ENCODE data around the gene XYLT2.
A peak's percentile ranks its signal among the peaks of the same experiment; 100 is the strongest.

The XYLT2 gene

DNA sequence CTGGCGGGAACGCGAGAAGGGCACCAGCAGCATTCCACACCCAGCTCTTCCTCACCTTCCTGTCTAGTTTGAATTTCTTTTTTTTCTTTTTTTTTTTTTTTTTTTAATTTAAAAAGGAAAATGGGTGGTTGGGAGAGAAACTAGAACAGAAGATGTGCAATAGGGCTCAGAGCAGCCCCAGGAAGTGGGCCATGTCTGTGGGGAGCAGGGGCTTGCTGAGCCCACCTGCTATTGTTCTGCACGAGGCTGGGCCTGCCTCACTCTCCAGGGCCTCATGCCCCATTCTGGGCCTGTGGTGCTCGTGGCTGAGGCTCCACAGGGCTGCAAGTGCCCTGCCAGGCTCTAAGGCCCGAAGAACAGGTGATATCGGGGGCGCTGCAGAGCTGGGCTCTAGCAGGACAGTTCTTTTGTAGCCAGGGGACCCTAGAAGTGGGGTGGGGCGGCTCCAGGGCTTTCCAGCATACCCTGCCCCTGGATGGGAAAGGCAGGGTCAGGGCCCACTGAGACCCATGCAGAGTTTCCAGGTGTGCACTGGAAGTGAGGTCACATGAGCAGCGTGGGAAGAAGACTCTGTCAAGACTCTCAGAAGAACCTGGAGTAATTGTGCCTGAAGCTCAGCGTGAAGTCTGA lies 14.7 kb downstream of the XYLT2 start:
- Mint-ChIP-seq H3K27ac (peak overlapping the region; percentile 59), H3K27me3 (no peaks in the 10 kb centered on the region), H3K36me3 (ENCODE audit: low read depth) (peaks cover 67% of the 10 kb centered on the region), H3K4me3 (no peak overlapping the region), H3K9me3 (no peaks in the 10 kb centered on the region), H3K4me1 (ENCODE audit: low read depth) (peaks cover 13% of the 10 kb centered on the region)
- DNase-seq: peak; percentile 28

DNA sequence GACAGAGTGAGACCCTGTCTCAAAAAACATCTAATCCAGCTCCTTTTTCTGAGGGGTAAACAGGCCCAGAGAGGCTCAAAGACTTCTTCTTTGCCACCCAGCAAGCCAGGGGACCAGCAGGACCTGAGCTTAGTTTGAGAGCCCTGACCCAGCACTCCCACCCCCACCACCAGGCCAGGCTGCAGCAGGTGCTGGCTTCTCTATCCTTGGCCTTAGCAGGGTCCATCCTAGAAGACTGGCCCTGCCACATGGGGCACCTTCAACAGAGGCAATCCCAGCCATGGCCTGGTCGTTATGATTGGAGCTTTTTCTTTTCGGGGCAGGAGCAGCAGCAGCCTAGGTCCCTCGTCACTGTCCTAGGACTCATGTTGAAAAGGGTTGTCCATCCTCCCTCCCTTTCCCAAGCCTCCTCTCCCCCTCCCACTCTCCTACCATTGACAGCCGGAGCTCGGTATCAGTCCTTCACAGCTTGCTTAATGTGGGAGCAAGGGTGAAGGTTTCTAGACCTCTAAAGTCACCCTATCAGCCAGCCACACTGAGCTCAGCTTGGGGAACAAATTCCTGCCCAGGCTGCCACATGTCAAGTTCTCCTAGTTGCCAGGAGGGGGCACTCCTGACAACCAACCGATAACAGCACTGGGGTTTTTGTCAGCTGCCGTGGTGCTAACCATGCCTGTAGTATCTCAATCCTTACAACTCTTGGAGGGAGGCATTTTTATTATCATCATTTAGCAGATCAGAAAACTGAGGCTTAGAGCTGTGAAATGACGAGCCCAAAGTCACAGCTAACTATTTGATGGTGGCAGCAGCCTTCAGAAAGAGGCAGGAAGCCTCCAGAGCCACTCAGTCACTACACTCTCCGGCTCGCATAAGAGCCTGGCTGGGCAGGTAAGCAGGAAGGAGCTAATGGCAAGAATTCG lies 15.9 kb downstream of the XYLT2 start:
- H3K9me3 Mint-ChIP-seq: no peaks in the 10 kb centered on the region
- H3K27me3 Mint-ChIP-seq: no peaks in the 10 kb centered on the region
- DNase-seq: peak; percentile 63
- peak overlapping the region; percentile 77 for H3K27ac Mint-ChIP-seq
- peaks cover 67% of the 10 kb centered on the region for H3K36me3 Mint-ChIP-seq (ENCODE audit: low read depth)
- H3K4me3 Mint-ChIP-seq: peak overlapping the region; percentile 16
- H3K4me1 Mint-ChIP-seq (ENCODE audit: low read depth): peaks cover 13% of the 10 kb centered on the region

DNA sequence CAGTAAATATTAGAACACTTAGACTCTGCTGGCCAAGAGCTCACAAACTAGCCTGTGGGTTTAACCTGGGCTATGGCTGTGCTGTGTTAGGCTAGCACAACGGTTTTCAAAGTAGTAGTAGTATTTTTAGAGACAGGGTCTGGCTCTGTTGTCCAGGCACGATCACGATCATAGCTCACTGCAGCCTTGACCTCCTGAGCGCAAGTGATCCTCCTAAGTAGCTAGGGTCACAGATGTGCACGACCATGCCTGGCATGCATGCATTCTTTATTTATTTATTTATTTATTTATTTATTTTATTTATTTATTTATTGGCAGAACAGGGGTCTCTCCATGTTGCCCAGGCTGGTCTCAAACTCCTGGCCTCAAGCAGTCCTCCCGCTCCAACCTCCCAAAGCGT lies 16.7 kb downstream of the XYLT2 start:
- no peaks in the 10 kb centered on the region for H3K27me3 Mint-ChIP-seq
- H3K9me3 Mint-ChIP-seq: no peaks in the 10 kb centered on the region
- peaks cover 13% of the 10 kb centered on the region for H3K4me1 Mint-ChIP-seq (ENCODE audit: low read depth)
- H3K27ac Mint-ChIP-seq: peak overlapping the region; percentile 77
- peak; percentile 21 for DNase-seq
- peaks cover 67% of the 10 kb centered on the region for H3K36me3 Mint-ChIP-seq (ENCODE audit: low read depth)
- H3K4me3 Mint-ChIP-seq: no peak overlapping the region

DNA sequence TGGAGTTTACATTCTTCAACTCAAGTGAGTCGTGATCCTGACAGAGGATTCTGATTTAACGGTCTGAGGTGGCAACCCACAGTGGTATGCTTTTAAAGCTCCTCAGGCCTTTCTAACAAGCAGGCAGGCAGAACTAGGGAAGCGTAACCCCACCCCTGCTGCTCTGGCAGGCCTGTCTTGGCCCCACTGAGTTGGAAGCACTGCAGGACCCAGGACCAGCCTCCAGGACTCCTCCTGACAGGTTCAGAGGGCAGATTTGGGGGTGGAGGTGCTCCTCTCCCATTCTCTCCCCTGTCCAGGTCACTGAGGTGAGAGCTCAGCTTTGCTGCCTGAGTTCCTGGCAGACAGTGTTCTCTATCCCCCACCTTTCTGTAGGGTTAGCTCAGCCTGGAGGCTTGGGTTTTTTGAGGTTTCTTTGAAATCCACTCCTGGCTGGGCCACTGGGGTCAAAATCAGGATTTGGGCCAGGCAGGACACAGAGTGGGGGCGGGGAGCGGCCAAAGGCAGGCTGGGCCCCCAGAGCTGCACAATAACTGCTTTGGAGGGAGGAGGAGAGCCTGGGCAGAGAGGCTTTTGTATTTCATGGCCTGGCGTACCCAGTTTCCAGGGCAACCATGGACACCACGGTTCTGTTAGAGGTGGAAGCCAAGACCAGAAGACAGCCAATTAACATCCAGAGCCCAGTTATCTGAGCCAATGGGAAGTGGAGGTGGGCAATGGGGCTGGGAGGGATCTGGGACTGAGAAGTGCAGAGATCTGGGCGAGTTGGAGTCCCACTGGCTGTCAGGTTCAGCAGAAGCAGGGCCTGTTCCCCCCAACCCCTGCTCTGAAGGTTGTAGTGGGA lies 17.5 kb downstream of the XYLT2 start:
- H3K27me3 Mint-ChIP-seq: no peaks in the 10 kb centered on the region
- H3K4me3 Mint-ChIP-seq: no peak overlapping the region
- H3K36me3 Mint-ChIP-seq (ENCODE audit: low read depth): peaks cover 67% of the 10 kb centered on the region
- peaks cover 13% of the 10 kb centered on the region for H3K4me1 Mint-ChIP-seq (ENCODE audit: low read depth)
- no peak overlapping the region for H3K27ac Mint-ChIP-seq
- no peaks in the 10 kb centered on the region for H3K9me3 Mint-ChIP-seq
- DNase-seq: peak; percentile 30

DNA sequence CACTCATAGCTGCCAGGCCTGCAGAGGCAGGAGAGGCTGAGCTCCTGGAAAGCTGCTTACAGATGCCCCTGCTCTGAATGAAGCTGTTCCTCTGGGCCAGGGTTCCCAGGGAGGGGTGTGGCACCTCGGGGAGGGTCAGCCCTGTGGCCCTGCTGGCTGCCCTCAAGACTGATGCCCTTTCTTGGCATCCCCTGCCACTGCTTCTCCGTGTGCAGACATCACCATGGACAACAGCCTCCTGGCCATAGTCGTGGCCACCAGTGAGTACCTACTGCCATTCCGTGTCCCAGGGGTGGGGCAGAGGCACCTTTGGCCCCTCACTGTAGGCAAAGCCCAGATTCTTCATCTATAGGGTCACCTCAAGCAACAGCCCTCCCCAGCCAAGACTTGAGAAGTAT lies 18.1 kb downstream of the XYLT2 start:
- DNase-seq: no peak
- Mint-ChIP-seq H3K27ac (no peak overlapping the region), H3K4me1 (ENCODE audit: low read depth) (peaks cover 13% of the 10 kb centered on the region), H3K4me3 (no peak overlapping the region), H3K27me3 (no peaks in the 10 kb centered on the region), H3K36me3 (ENCODE audit: low read depth) (peaks cover 67% of the 10 kb centered on the region), H3K9me3 (no peaks in the 10 kb centered on the region)

DNA sequence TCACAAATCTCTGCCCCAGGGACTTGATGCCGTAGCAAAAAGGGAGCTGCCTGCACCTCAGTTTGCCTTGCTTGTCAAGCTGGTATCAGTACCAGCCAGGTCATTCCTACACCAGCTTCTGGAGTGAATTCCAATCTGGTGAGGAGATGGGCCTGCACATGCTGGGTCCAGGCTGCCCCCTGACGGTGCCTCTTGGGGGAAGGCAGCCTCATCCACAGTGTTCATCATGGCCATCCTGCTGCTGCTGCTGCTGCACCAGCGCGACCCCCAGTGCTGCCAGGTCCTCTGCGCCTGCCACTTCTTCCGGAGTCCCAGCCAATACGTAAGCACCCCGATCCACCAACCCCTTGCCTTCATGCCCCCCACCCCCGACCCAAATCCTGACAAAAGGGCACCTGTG lies 18.8 kb downstream of the XYLT2 start:
- peaks cover 68% of the 10 kb centered on the region for H3K36me3 Mint-ChIP-seq (ENCODE audit: low read depth)
- H3K4me3 Mint-ChIP-seq: no peak overlapping the region
- DNase-seq: no peak
- H3K27me3 Mint-ChIP-seq: no peaks in the 10 kb centered on the region
- no peaks in the 10 kb centered on the region for H3K9me3 Mint-ChIP-seq
- peaks cover 13% of the 10 kb centered on the region for H3K4me1 Mint-ChIP-seq (ENCODE audit: low read depth)
- no peak overlapping the region for H3K27ac Mint-ChIP-seq

DNA sequence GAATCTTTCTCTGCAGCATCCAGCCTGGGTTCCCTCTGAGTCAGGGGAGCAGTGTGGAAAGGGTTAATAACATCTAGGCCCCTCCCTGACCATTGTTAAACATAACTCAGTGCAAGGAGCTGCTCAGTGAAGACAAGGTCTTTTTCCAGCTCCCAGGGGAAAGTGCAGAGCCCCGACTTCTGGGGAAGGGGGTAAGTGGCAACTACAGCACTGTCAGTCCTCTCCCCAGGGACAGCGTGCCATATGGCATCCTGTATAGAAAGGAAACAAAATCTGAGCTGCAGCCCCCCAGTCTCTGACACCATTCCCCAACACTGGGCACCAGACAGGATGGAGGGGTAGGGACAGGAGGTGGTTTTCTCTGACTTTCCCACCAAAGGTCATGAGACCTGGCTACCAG lies 19.2 kb downstream of the XYLT2 start:
- no peaks in the 10 kb centered on the region for H3K9me3 Mint-ChIP-seq
- peaks cover 68% of the 10 kb centered on the region for H3K36me3 Mint-ChIP-seq (ENCODE audit: low read depth)
- DNase-seq: no peak
- no peaks in the 10 kb centered on the region for H3K27me3 Mint-ChIP-seq
- H3K4me3 Mint-ChIP-seq: no peak overlapping the region
- no peak overlapping the region for H3K27ac Mint-ChIP-seq
- H3K4me1 Mint-ChIP-seq (ENCODE audit: low read depth): peaks cover 13% of the 10 kb centered on the region

DNA sequence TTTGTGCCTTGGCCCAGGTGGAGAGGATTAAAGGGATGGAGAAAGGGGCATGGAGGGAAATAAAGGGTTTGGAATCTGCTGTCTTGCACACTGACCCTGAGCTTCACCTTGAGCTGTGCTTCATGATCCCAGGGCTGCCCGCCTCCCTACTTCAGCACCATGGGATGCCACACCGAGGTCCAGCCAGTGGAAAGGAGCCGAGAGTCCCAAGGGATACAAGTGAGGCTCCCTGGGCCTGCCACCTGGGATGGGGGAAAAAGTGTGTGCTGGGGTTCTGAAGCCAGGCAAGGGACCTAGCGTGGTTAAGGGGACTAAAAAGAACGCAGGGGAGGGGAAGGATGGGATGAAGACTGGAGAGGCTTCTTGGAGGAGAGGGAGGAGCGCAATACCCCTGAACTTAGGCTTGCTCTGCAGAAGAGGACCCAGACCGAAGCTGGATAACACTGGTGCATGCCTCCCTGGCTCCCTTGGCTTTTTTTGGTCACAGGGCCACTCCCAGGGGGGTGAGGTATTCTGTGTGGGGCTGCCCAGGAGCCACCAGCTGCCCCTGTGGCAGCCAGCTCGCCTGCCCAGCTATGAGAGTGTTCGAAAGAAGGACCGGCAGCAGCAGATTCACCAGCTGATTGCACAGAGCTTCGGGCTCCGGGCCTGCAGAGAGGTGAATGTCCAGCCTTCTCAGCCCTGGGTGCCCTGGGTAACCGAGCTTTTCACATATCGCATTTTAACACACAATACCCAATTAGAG lies 19.9 kb downstream of the XYLT2 start:
- no peak overlapping the region for H3K27ac Mint-ChIP-seq
- peaks cover 71% of the 10 kb centered on the region for H3K36me3 Mint-ChIP-seq (ENCODE audit: low read depth)
- H3K4me3 Mint-ChIP-seq: no peak overlapping the region
- DNase-seq: no peak
- H3K9me3 Mint-ChIP-seq: no peaks in the 10 kb centered on the region
- H3K4me1 Mint-ChIP-seq (ENCODE audit: low read depth): peaks cover 19% of the 10 kb centered on the region
- H3K27me3 Mint-ChIP-seq: no peaks in the 10 kb centered on the region

DNA sequence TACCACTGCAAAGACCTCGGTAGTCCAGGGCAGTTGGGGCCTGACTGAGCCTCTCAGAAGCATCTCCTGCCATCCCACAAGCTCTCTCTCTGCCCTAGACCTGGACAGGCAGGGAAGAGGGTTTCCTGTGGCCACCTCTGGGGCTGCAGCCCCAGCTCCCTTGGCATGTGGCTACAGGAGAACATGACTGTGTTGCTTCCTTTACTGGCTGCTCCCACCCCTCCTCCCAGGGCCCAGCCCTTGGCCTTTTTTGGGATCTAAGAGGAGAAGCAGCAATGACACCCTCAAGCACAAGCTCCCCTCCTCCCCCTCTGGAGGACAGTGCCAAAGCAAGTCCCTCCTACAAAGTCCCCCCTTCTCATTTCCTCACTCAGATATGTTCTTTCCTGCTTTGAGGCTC lies 21.5 kb downstream of the XYLT2 start:
- Mint-ChIP-seq H3K36me3 (ENCODE audit: low read depth) (peaks cover 82% of the 10 kb centered on the region), H3K4me1 (ENCODE audit: low read depth) (peaks cover 25% of the 10 kb centered on the region), H3K9me3 (no peaks in the 10 kb centered on the region), H3K27me3 (no peaks in the 10 kb centered on the region), H3K4me3 (no peak overlapping the region), H3K27ac (no peak overlapping the region)
- DNase-seq: no peak

DNA sequence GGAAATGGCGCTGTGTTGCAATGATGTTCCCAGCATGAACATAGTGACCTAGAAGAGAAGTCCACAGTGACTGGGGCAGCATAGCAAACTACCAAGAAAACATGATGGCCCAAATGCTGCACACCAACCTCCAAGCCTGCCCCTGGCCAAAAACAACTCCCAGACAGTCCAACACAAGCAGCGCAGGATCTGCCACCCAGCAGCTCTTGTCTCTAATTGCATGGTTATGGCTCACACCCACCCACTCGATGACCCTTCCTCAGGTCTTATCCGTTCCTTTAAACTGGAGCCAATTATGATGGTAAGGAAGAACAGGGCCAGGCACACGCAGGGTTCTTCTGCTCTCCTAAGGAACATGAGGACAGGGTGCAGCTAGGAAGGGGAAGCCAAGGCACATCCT lies 24.1 kb downstream of the XYLT2 start:
- peak overlapping the region; percentile 9 for H3K4me3 Mint-ChIP-seq

DNA sequence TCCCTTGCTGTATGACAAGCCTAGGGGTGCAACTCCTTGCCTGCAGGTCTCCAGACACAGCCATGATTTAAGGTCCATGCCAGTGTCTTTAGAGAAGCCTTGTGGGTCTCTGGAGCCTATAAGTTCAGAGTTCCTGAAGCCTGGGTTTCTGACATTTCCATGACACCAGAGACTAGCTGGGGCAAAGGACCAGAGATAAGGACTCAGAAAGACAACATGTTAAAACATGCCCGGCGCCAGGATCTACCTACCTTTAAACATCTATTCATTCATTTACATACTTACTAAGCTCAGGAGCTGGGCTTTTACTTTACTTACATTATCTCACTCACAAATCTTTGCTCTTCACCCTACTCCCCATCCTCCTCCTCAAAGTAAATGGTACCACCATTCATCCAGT lies 25.6 kb downstream of the XYLT2 start:
- Mint-ChIP-seq H3K27ac (peak overlapping the region; percentile 100), H3K9me3 (no peaks in the 10 kb centered on the region), H3K36me3 (ENCODE audit: low read depth) (peaks cover 89% of the 10 kb centered on the region), H3K4me3 (peak overlapping the region; percentile 99), H3K4me1 (ENCODE audit: low read depth) (peaks cover 31% of the 10 kb centered on the region), H3K27me3 (no peaks in the 10 kb centered on the region)
- DNase-seq: no peak

More for the DNA sequence above, 24.1 kb downstream of the XYLT2 start:
- Mint-ChIP-seq H3K27ac (peak overlapping the region; percentile 62), H3K4me1 (ENCODE audit: low read depth) (peaks cover 31% of the 10 kb centered on the region), H3K27me3 (no peaks in the 10 kb centered on the region), H3K9me3 (no peaks in the 10 kb centered on the region), H3K36me3 (ENCODE audit: low read depth) (peaks cover 89% of the 10 kb centered on the region)
- no peak for DNase-seq

DNA sequence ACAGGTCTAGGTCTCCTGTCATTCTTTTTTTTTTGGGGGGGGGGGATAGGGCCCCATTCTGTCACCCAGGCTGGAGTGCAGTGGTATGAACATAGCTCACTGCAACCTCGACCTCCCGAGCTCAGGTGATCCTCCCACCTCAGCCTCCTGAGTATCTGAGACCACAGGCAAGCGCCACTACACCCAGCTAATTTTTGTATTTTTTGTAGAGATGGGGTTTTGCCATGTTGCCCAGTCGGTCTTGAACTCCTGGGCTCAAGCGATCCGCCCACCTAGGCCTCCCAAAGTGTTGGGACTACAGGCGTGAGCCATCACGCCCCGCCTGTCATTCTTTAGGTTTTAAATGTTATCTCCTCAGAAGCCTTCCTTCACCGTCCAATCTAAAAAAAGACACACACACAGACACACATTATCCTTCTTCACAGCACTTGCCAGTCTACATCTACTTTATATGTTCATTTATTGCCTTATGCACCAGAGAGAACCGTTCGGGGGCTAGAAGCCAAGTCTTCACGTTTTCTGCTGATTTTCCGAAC lies 26.4 kb downstream of the XYLT2 start:
- Mint-ChIP-seq H3K4me3 (peak overlapping the region; percentile 99), H3K9me3 (no peaks in the 10 kb centered on the region), H3K36me3 (ENCODE audit: low read depth) (peaks cover 89% of the 10 kb centered on the region), H3K27ac (peak overlapping the region; percentile 100), H3K4me1 (ENCODE audit: low read depth) (peaks cover 31% of the 10 kb centered on the region), H3K27me3 (no peaks in the 10 kb centered on the region)
- no peak for DNase-seq

DNA sequence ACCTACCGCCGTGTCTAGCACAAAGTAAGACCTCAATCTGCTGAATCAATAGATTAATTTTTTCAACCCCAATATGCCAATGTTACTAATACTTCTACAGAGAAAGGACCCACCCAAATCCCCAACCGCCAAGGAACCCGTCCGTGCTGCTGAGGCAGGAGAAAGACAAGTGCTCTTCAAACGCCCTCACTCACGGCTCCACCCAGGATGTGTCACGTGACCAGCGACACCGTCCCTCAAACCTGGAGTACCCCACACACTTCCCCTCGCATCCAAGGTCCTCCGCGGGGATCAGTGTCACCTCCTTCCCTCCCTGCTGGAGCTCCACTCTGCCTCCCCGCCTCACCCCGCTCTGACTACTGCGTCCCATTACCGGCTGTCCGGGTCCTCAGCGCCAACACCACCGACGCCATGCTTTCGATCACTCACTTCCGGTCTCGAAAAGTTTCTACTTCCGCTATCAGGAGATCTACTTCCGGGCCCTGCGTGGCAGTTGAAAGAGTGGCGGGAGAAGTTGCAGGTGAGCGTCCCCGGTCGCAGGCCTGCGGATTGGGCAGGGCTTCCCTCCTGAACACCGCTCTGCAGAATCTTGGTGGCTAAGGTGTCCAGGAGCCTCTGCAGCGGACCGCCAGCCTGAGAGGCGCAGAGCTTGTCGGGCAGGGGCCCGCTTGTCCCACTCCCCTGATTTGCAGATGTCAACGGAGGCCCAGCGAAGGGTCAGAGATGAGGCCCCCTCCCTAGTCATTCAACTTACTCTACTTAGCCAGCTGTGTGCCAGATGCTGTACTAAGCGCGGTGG lies 27.0 kb downstream of the XYLT2 start, which contains the start of the genes EME1 and MRPL27:
EME1 (plus strand) TSS at position 472 of the 799 bp plus-strand sequence. CDS start 1,980 bp downstream, outside the sequence.
MRPL27 (minus strand) TSS at position 427 of the 799 bp plus-strand sequence; CDS start at position 413, 14 bp downstream.
- Mint-ChIP-seq H3K4me1 (ENCODE audit: low read depth) (peaks cover 31% of the 10 kb centered on the region), H3K27ac (peak within 1 kb of the TSS; percentile 100), H3K4me3 (peak within 1 kb of the TSS; percentile 99), H3K36me3 (ENCODE audit: low read depth) (peaks cover 86% of the 10 kb centered on the region), H3K9me3 (no peaks in the 10 kb centered on the region), H3K27me3 (no peaks in the 10 kb centered on the region)
- peak; percentile 93 for DNase-seq

All from activated T-cell treated with anti-CD3 and anti-CD28 coated beads, Interleukin-2, amount 50 U/mL, for 24 hours (primary cell).